HG02970 (cell line): Measurements from ENCODE around the gene TRABD2B.

Experiments used
- ATAC-seq: cut with Tn5 transposase; IDR thresholded peaks from one replicate; pipeline ENCODE4 v1.9.1; 2021; ENCODE audit warnings: mild to moderate bottlenecking, moderate library complexity, moderate number of reproducible peaks; ENCODE audit not compliant: unreplicated experiment, low FRiP score

The TRABD2B gene

DNA sequence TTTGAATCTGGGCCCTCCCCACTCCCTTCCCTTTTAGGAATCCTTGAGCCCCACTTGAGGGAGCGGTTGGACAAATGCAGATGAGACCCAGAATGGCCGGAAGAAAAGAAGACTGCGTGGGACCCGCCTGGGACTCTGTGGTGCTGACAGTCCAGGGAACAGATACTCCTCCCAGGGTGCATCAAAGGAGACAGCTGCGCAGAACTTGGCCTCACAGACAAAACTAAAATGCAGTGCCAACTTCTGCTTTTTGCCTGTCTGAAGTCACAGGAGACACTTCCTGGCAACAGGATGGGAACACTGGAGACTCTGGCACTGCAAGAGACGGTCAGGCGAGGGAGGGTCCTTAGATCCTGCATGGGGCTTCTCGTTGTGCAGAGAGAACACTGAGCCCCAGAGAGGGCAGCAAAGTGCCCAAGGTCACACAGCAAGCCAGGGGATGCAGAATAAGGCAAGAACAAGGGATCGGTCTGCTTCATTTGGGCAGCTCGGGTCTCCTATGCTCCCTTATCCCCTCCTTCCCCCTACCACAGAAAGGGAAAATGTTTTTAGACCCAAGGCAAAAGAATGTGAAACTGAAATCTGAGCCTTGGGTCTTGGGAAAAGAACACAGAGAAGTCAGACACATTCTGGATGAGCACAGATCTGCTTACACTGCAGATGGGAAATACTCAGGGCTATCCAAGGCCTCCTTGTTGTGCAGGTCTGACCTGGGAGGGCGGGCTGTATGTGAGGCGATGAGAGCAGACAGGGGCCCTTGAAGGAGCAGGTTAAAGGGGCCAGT lies 182.4 kb downstream of the TRABD2B start:
- no peak for ATAC-seq

DNA sequence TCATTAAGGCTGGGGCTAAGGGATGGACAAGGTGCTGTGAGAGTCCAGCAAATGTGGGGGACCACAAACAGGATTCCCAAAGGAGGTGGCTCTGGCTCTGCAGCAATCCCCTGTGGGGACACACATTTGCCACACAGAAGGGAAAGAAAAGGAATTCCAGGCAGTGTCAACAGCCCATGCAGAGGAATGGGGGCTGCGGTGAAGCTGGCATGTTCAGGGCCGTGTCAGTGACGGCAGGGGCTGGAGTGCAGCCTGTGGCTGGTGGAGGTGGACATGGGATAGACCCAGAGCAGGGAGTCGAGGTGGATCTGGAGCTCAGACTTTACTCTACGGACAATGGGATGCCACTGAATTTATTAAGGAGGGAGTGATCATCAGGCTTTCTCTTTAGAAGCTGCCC lies 183.2 kb downstream of the TRABD2B start:
- no peak for ATAC-seq

DNA sequence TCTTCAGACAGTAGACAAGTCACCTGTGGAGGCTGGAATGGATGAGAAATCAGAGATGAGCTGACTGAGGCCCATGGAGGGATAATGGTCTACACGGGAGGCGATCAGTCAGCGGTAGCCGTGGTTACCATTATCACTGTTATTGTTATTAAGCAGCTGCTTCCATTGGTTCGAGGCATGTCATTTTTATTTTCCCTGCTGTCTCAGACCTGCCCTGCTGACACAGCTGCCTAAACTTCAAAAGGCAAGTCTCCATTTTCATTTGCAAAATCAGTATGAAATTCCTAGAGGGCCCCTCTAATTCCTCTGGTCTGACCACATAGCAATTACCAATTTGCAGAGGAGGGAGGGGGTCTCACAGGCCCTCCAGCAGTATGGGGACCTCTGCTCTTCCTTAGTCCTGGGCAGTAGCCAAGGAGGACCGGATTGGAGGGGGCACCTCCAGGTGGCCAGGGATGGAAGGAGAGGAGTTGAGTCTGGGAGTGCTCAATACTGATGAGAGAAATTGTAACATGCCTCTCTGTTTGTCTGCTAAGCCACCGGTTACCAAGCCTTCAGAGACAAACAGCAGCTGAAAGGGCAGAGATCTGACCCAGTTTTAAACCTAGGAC lies 184.2 kb downstream of the TRABD2B start:
- no peak for ATAC-seq

DNA sequence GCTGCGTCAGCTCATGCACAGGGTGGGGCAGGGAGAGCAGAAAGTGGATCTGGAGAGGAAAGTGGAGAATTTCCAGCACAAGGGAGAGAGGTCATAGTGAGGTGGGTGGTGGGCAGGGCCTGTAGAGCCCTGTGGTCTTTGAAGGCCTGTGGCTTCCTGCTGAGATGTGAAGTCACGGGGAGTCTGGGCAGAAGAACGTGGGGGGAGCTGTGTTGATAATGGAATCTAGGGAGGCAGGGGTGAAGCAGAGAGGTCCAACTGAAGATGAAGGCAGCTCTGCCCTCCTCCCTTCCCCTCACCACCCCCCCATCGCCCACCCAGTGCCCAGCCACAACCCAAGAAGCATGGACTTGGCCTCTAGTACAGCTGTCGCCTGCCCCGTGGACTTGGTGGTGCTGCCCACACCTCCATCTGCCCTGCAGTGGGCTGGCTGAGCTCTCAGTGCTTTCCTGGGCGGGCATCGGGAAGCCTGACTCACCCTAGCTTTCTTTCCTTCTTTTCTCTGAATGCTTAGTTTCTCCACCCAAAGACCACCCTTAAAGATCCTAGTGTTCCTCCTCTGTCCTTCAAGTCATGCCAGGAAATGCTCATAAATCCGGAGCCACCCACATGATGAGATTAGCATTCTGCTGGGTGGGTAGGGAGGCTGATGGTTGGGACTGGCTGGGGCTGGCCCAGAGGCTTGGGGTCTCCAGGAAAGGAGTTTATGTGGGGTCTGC lies 186.1 kb downstream of the TRABD2B start:
- no peak for ATAC-seq

DNA sequence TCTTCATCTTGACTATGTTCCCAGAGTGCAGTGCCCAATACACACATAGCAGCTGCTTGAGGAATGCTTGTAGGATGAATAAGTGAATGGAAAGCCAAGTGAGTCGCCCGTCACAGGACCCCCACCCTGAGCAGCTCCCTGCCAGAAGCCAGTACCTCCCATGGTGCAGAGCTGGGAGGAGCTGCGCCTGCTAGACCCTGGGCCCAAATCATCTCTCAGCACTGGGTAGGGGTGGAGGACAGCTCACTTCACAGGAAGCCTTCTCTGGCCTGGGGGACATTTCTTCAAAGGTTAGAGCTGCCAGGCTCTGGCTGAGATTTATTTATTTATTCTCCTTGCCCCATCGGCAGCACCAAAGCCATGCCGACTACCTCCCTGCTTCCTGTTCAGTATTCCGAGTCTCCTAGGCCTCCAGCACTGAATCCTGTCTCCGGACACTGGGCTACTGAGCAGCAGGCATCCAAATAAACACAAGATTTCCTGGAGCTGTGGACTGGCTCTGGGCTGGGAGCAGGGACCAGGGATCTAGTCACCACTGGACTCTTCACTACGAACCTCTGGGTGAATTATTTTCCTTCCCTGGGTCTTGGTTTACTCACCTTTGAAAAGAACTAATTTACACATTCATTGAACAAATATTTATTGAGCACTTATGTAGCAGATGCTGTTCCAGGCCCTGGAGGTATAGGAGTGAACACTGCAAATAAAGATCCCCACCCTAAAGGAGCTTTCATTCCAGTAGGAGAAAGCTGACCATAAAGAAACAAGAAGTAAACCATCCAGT lies 187.7 kb downstream of the TRABD2B start:
- ATAC-seq, result no peak

DNA sequence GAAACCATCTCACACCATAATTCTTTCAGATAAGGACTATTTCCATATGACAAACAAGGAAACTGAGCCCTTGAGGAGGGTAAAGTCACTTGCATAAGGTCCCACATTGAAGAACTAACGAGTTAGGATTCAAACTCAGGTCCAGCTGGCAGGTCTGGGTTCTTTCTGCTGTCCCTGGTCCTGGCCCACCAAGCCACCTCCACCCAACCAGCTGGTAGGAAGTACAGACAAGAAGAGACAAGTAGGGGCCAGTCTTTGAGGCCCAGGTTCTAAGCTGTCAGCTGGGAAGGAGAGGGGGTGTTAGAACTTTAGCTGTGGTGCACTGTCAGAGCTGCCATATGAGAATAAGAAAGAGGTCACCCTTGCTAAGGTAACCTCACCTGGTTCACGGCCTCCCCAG lies 188.6 kb downstream of the TRABD2B start:
- ATAC-seq, result no peak

DNA sequence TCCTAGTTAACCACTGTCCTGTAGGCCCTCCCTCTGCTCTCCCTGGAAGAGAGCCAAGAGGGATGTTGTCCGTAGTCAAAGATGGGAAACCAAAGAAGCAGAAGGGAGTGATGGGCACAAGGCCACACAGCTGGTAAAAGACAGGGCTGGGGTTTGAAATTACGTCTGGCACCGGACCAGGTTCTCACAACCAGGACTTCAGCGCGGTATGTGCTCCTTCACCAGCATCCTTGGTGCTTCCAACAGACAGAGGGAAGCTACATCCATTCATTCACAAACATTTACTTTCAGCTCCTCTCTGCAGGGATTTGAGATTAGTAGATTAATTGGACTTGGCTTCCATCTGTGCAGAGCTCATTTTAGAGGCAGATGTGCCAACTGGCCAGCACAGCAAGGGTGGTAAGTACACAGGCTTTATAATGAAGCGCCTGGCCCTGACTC lies 191.2 kb downstream of the TRABD2B start:
- ATAC-seq, result no peak

DNA sequence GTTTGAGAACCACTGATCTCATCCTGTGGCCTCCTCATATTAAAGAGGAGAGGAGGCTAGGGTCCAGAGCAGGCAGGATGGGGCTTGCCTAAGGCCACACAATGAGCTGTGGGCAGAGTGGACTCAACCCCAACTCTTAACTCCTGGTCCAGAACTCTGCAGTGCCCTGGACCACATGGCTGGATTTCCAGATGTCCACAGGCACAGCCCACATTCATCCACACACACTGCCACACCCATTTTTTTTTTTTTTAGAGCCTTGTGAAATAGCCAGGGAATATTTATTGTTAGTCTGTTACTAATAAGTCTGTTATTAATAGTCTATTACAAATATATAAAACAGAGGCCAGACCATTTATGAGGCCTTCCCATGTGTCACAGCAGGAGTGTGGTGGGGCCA lies 192.2 kb downstream of the TRABD2B start:
- ATAC-seq, result no peak

DNA sequence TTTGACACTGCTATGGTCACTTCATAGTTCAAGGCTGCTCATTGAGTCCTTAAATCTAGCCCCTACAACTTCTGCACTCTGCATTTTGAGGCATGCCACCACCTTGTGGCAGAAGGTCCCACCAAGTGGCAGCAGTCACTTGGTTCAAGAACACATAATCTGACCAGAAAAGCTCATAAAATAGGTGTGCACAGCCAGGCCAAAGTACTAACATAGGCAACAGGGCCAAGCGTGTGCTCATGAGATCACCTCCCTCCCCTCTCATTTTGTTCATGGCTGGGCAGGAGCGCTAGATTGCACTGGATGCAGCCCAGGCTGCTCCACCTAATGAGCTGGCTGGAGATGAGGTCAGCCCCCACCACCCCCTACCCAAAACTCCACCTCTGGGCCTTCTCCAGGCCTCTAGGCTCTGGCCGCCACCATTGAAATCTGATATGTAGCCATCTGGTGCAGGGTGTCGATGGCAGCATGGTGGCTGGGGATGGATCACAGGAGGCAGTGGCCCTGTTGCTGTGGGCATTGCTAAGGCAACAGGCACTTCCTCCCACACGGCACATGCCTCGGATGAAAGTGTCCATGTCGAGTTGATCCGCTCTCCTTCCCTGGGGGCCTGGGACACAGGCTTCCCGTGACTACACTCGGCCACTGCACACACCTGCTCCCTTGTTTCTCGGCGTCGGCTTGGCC lies 193.2 kb downstream of the TRABD2B start:
- ATAC-seq, result no peak

DNA sequence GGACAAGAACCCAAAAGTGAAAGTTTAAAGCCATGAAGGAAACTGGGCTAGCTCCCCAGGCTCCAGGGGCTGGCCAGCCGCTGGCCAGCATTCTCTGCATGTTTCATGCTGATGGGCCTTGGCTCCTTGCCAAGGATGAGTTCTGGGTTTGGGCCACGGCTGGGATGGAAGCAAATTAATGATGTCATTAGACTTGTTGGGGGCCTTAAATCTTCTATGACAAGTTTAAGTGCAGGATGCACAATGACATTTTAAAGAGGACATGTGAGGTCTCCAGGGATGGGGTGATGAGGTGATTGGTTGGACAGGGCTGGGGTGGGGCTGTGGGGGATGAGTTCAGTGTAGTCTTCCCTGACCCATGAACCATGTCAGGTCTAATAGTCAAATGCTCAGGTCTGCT lies 199.6 kb downstream of the TRABD2B start:
- ATAC-seq, result no peak

DNA sequence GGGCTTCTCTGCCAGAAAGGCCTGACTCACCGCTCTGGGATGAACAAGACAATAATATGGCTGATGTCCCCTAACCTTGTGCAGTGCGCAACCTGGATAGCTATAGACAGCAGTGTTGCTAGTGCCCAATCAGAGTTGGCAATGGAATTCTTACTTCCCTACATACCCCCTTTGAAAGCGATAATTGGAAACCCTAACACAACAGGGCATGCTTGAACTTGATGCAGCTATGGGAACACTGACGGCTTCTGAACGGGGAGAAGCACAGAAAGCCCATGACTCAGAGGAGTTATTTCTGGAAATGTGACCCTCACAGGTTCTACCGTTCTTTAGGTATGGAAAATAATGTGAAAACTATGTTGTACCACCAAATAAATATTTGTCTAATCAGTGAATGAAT lies 200.6 kb downstream of the TRABD2B start:
- no peak for ATAC-seq

DNA sequence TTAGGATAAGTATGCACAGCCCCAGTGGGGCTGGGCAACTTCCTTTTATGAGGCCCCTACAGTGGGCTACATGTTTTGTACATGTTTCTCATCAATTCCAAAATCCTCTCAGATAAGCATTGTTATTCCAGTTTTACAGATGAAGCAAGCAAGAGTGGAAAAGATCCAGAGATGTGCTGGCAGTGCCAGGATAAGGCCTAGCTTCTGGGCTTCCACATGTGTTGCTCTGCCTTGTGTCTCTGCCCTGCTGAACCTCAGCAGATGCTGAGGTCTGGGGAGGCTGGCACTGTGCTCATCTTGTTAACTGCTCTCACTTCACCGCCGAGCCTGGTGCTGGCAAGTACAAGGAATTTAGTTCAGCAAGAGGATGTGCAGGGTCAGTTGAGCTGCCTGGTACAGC lies 202.1 kb downstream of the TRABD2B start:
- no peak for ATAC-seq

DNA sequence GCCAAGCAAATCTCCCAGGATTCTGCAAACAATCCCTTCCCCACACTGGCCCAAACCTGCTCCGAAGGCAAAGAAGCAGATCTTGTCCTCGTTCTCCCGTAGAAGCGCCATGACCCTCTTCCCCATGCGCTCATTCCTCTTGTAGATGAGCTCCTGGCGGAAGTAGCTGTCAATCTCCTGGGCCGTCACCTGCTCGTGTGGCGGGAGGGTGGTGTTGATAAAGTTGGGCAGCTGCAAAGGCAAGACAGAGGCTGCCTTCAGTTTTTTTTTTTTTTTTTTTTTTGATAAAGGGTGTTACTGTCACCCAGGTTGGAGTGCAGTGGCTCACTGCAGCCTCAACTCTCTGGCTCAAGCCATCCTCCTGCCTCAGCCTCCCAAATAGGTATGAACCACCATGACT lies 202.7 kb downstream of the TRABD2B start:
- ATAC-seq, result no peak

DNA sequence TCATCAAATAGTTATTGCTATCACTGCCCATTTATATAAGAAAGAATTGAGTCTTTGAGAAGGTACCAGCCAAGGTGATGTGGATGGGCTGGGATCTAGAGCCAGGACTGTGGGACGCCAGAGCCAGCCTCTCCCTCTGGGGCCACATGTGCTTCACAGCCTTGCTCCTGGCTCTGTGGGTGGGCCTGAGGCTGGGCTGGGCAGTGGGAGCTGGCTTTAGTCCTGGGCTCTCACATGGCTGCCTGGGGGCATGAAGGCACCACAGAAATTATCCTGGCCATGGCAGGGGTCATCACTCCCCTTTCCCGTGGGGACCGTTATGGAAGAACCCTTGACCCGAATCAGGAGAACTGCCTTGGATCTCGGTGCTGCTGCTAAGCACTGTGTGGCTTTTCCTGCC lies 203.1 kb downstream of the TRABD2B start:
- ATAC-seq, result no peak

DNA sequence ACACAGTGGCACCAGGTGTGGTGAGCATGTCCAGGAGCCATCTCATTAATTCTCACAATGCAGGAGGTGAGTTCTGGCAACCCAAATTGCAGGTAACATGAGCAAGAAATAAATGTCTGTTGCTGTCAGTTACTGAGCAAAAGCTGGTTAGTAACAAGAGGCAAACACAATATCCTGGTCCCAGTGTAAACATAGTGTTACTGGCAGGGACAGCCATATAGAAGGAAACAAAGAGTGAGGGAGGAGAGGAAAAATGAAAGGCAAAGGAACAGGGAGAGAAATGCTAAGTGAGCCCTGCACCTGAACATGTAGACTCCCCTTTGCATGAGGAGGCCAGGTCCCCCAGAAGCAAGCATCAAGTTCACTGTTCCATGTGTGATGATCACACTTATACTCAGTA lies 203.6 kb downstream of the TRABD2B start:
- no peak for ATAC-seq

DNA sequence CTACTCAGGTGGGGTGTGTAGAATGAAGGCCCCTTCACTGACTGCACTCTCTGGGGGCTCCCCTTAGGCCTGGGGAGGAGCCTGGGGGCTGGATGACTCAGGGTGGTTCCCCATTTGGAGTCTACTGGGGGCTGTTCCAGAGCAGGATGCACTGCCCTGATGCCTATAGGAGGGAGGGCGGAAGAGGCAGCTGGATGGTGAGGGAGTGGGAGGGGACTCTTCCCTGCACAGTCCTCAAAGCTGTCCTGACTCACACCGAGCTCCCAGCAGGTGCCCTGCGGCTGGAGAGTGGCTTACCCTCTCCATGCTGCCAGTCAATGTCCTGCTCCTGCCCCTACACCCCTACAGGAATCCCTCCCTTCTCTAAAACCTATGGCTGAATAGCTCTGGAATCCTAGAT lies 204.4 kb downstream of the TRABD2B start:
- no peak for ATAC-seq

DNA sequence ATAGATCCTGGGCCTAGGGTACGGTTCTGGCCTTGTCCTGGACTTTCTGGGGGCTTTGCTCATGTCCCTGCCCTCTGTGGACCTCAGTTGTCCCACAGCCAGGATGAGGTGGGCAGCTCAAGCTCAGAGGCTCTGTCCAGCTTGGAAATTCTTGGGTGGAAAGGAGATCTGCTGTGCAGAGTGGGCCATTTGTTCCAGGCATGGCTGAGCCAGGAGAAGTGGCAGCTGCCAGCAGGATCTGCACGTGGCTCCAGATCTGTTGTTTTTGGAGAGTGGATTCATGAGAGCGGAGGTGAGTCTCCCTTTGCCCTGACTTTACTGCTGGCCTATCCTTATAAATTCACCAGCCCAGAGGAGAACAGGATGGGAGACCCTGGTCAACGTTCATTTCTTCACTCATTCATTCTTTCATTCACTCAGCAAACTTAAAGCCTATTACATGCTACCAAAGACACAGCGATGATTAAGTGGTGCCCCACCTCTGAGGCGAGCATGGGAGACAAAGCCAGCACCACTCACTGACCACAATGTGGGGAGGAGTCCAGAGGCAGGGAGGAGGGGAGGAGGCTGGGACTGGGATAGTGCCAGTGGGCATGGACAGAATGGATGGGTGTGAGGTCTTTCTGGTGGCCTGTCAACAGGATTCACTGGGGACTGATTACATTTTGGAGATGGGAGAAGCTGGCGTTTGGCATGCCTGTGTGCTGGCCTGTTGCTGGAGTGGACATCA lies 205.1 kb downstream of the TRABD2B start:
- no peak for ATAC-seq

DNA sequence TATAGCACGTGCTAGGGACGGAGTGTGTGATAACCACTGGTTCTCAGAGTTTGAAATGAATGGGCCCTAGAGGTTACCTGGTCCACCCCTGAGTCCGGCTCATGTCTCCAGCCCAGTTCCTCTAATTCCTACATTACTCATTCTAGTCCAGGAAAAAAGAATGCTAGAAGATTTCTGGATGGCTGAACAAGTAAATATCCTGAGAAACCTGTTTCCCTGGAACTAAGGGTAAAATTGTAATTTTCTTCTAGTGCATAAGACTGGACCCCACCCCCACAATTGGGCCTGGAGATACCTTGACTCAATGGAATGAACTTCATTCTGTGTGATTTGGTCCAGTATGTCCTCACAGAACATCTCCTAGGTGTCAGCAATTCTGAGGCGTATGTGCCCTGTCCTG lies 208.4 kb downstream of the TRABD2B start:
- ATAC-seq, result no peak

DNA sequence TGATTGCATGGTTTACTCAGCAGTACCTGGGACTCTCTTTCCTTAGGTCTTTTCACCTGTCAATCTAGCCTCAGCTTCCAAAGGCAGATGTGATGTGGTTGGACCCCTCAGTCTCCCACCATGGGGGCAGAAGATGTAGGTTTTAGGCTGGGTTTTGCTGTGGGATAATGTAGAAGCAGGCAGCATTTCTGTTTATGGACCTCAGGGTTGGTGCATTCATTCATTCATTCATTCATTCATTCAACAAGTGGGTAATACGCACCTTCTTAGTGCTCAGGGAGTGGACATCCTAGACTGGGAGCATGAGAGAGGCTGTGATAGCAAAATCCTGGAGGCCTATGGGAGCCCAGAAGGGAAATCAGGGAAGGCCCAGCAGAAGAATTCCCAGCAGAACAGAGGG lies 209.6 kb downstream of the TRABD2B start:
- no peak for ATAC-seq

DNA sequence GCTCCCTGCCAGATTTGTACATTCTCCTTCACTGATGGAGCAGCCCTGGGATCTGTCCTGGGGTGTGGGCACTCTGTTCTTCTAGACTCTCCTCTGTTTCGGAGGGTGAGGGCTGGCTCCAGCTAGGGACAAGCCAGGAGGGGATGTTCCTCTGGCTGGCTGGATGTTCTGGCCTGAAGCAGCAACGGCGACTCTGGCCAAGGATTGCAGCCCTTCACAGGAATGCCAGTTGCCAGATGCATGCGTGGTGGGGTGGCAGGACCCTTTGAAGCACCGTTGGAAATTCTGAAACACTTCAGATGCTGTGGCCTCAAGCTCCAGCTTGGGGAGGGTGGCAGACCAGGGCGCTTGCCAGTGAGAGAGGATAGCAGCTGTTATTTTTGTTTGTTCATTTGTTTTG lies 210.9 kb downstream of the TRABD2B start:
- no peak for ATAC-seq
